ENCODE results near the gene PIGN.
"Not testable (repeated sequence)": the region's sequence is repeated elsewhere in the genome, so short reads cannot be mapped to it uniquely, and the experiment has no call there.

PIGN gene

DNA sequence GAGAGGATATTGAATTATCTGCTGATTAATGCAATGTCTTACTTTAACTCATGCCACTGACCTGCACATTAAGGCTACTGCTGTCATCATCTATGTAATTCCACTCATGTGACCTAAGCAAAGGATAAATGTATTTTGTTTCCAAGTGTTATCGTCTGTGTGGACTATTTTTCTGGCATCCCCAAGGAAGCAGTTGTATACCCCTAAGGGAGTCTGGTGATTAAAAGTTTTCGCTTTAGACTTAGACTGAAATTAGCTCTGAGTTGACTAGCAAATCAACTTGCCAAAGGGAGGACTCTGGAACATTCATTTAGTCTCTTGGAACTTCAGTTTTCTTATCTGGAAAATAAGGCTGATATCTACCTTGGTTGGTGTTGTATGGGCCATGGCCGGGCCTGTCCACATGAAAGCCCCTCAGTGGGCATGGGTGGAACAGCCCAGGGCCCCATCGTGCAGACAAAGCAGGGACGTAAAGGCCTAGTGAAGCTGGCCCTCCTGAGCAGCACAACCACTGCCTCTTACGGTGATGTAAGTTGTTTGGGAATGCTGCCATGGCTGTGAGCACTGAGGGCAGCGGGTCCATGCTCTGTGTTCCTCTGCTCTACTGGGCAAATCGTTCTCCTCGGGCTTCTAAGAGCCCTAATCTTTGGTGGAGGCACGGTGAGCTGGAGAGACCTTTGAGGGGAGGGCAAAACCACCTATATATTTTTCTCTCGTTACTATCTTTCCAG is 149.7 kb downstream of the PIGN start:
- H3K36me3 ChIP-seq (ENCODE audit: low read depth) = no peaks in the 10 kb centered on the region
- H3K4me1 ChIP-seq (ENCODE audit: insufficient read depth, poor library complexity, severe bottlenecking) = no peaks in the 10 kb centered on the region
- no peaks in the 10 kb centered on the region for H3K9me3 ChIP-seq (ENCODE audit: severe bottlenecking)

DNA sequence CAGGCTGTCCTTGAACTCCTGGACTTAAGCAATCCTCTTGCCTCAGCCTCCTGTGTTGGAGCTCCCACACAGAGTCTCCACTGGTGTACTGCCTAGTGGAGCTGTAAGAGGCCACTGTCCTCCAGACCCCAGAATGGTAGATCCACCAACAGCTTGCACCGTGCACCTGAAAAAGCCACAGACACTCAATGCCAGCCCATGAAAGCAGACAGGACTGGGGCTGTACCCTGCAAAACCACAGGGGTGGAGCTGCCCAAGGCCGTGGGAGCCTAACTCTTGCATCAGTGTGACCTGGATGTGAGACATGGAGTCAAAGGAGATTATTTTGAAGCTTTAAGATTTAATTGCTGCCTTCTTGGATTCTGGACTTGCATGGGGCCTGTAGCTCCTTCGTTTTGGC is 152.6 kb downstream of the PIGN start:
- H3K4me1 ChIP-seq (ENCODE audit: insufficient read depth, poor library complexity, severe bottlenecking); H3K27me3 ChIP-seq (ENCODE audit: insufficient read depth, poor library complexity, severe bottlenecking); H3K36me3 ChIP-seq (ENCODE audit: low read depth); H3K4me3 ChIP-seq (ENCODE audit: severe bottlenecking); DNase-seq (ENCODE audit: low spot score); ATAC-seq (ENCODE audit: low read depth); H3K27ac ChIP-seq (ENCODE audit: poor library complexity, severe bottlenecking); H3K9me3 ChIP-seq (ENCODE audit: severe bottlenecking): not testable (repeated sequence)

More for the DNA sequence above, 149.7 kb downstream of the PIGN start:
- no peak overlapping the region for H3K4me3 ChIP-seq (ENCODE audit: severe bottlenecking)
- TF ChIP-seq, protein P1, sequence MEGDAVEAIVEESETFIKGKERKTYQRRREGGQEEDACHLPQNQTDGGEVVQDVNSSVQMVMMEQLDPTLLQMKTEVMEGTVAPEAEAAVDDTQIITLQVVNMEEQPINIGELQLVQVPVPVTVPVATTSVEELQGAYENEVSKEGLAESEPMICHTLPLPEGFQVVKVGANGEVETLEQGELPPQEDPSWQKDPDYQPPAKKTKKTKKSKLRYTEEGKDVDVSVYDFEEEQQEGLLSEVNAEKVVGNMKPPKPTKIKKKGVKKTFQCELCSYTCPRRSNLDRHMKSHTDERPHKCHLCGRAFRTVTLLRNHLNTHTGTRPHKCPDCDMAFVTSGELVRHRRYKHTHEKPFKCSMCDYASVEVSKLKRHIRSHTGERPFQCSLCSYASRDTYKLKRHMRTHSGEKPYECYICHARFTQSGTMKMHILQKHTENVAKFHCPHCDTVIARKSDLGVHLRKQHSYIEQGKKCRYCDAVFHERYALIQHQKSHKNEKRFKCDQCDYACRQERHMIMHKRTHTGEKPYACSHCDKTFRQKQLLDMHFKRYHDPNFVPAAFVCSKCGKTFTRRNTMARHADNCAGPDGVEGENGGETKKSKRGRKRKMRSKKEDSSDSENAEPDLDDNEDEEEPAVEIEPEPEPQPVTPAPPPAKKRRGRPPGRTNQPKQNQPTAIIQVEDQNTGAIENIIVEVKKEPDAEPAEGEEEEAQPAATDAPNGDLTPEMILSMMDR (IDR thresholded peaks at IDR 0.05; ENCODE audit: poor library complexity, severe bottlenecking) = no peak
- no peak overlapping the region for H3K27ac ChIP-seq (ENCODE audit: poor library complexity, severe bottlenecking)
- no peak for DNase-seq (ENCODE audit: low spot score)
- ATAC-seq (ENCODE audit: low read depth) = no peak
- H3K27me3 ChIP-seq (ENCODE audit: insufficient read depth, poor library complexity, severe bottlenecking) = no peaks in the 10 kb centered on the region

DNA sequence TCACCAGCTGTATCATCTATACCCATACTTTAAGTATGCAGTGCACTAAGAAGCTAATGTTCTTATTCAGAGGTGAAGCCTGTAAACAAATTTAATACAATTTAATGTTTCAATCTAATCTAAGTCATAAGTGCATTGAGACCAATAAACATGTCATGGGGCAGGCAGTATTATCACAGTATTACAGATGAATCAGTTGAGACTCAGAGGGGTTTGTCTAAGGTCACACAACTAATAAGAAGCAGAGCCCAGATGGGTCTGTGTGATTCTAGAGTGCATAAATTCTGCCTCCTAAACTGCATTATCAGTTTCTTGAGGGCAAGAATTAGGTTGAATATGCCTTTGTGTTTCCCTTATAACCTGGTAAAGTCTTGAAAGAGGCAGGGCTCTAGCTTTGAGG is 153.1 kb downstream of the PIGN start:
- ATAC-seq (ENCODE audit: low read depth) = no peak
- H3K4me1 ChIP-seq (ENCODE audit: insufficient read depth, poor library complexity, severe bottlenecking) = no peaks in the 10 kb centered on the region
- no peak for DNase-seq (ENCODE audit: low spot score)
- no peaks in the 10 kb centered on the region for H3K36me3 ChIP-seq (ENCODE audit: low read depth)
- TF ChIP-seq, protein P1 (IDR thresholded peaks at IDR 0.05; ENCODE audit: poor library complexity, severe bottlenecking) = no peak
- H3K4me3 ChIP-seq (ENCODE audit: severe bottlenecking) = no peak overlapping the region
- H3K27me3 ChIP-seq (ENCODE audit: insufficient read depth, poor library complexity, severe bottlenecking) = no peaks in the 10 kb centered on the region
- no peaks in the 10 kb centered on the region for H3K9me3 ChIP-seq (ENCODE audit: severe bottlenecking)
- H3K27ac ChIP-seq (ENCODE audit: poor library complexity, severe bottlenecking) = no peak overlapping the region

DNA sequence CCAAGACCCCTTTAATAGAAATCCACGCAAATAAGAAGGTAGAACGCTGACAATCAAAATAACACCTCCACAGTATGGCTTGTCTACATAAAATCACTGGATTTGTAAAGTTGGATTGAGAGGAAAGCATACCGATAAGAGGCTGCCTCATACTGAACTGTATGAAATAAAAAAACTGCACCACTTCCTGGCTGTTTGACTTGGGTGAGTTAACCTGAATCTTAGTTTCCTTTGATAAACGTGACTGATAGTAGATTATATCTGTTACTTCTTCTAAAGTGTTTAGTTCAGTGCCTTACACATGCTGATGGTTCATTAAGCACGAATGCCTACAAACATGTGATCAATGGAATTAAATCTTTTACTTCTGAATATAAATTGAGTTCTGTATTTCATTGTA is 153.6 kb downstream of the PIGN start:
- no peak for ATAC-seq (ENCODE audit: low read depth)
- TF ChIP-seq, protein P1 (IDR thresholded peaks at IDR 0.05; ENCODE audit: poor library complexity, severe bottlenecking) = no peak
- Histone ChIP-seq H3K4me3 (ENCODE audit: severe bottlenecking) (no peak overlapping the region), H3K27ac (ENCODE audit: poor library complexity, severe bottlenecking) (no peak overlapping the region), H3K36me3 (ENCODE audit: low read depth) (no peaks in the 10 kb centered on the region), H3K4me1 (ENCODE audit: insufficient read depth, poor library complexity, severe bottlenecking) (no peaks in the 10 kb centered on the region), H3K9me3 (ENCODE audit: severe bottlenecking) (no peaks in the 10 kb centered on the region), H3K27me3 (ENCODE audit: insufficient read depth, poor library complexity, severe bottlenecking) (no peaks in the 10 kb centered on the region)
- DNase-seq (ENCODE audit: low spot score) = no peak

DNA sequence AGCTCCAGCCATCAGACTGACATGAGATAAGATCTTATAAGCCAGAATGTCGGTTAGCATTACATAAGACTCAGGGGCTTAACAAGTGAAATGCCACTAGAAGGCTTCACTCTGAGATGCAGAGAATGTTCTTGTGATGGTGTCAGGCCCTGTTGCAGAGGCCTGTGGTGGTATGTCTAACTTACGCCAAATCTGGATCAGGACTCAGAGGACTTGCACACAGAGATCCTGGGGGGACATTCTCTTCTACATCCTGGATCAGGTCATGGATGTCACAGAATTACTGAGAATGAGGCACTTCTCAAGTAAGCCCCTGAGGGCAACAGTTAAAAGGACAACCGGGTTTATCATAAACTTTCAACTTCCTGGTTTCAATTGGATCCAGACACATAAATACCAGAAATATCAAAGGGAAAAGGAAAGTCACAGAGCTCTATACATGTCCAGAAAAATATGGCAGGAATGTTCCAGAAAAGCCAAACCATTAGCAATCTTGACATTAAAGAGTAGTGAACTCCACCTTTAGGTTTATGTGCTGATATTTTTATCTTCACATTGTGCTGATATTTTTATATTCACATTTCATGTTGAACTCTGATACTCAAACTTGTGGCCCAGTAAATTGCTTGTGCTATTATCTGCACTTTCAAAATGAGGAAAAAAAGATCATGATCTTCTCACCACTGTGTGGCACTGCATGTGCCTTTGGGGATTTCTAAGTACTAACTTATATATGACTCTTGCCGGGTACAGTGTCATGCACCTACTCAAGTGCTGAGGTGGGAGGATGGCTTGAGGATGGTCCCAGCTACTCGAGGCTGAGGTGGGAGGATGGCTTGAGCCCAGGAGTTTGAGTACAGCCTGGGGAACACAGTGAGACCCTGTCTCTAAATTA is 156.5 kb downstream of the PIGN start:
- DNase-seq (ENCODE audit: low spot score) (no peak), ATAC-seq (ENCODE audit: low read depth) (no peak)
- no peak overlapping the region for H3K4me3 ChIP-seq (ENCODE audit: severe bottlenecking)
- no peaks in the 10 kb centered on the region for H3K36me3 ChIP-seq (ENCODE audit: low read depth)
- no peak overlapping the region for H3K27ac ChIP-seq (ENCODE audit: poor library complexity, severe bottlenecking)
- H3K4me1 ChIP-seq (ENCODE audit: insufficient read depth, poor library complexity, severe bottlenecking) = no peaks in the 10 kb centered on the region
- TF ChIP-seq, protein P1 (IDR thresholded peaks at IDR 0.05; ENCODE audit: poor library complexity, severe bottlenecking) = no peak
- H3K27me3 ChIP-seq (ENCODE audit: insufficient read depth, poor library complexity, severe bottlenecking) = no peaks in the 10 kb centered on the region
- no peaks in the 10 kb centered on the region for H3K9me3 ChIP-seq (ENCODE audit: severe bottlenecking)
